DMS53 treated with DMSO at 0.1 percent for 48 hours (cell line): ENCODE results near the gene RLF.

Experiments
- DNase-seq: peaks from one replicate; lab custom pipeline; 2025; ENCODE audit not compliant: unreplicated experiment; lab: John Stamatoyannopoulos, UW

RLF gene

DNA sequence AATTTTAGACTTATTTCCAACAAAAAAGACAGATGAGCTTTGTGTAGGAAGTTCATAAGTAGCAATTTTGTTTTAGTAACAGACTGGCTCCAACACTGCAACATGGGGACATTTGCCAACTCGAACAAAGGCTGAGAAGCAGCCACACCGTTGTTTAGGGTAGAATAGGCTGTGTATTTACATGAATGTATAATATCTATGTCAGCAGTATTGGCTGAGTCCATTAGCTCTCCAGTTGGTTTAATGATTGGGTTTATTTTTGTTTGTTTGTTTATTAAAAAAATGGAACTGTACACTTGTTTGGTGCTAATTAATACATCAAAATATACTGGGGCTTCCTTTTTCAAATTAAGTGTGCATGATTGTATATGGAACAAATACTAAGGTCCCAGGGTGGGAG lies 79.2 kb downstream of the RLF start:
- DNase-seq, result no peak

GRCh38 chr1:40241362-40241761 lies 80.2 kb downstream of the RLF start:
- DNase-seq, result no peak

DNA sequence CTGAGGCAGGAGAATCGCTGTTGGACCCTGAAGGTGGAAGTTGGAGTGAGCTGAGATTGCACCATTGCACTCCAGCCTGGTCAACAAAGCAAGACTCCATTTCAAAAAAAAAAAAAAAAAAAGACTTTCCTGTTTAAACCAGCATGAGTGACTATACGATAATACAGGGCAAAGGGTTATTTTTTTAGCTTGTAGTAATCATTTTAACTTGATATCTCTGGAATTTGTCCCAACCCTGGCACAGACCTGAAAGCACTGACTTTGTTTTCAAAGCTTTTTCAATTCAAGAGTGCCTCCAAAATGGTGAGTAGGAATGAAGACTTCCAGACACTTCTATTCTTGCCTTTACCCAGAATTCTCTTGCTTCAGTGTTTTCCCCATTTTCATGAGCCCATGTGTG lies 82.2 kb downstream of the RLF start:
- no peak for DNase-seq

GRCh38 chr1:40244138-40244744 lies 83.1 kb downstream of the RLF start:
- DNase-seq, result no peak

- no peak for DNase-seq
These were observed 84.5 kb downstream of the RLF start for GRCh38 chr1:40245686-40246085.

DNA sequence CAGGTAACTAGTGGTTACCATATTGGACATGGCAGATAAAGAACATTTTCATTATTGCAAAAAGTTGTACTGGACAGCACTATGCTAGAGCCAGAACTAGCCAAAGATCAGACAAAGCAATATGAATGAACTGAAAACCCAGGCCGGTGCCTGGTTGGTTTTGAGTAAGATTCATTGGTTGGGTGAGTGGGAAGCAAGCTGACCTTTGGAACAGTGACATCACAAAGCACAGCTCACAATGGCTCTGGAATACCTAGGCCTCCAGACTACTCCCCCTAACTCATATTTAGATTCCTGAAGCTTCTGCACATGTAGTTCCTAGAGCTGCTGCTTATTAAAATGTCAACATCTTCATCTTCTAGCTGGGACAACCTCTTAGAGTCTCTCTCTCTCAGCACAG lies 86.5 kb downstream of the RLF start, which contains the start of gene TMCO2:
TSS of gene TMCO2 (plus strand) at position 283 of the 400 bp plus-strand sequence. CDS start at position 340, 57 bp downstream.
- DNase-seq, result peak; percentile 17

DNA sequence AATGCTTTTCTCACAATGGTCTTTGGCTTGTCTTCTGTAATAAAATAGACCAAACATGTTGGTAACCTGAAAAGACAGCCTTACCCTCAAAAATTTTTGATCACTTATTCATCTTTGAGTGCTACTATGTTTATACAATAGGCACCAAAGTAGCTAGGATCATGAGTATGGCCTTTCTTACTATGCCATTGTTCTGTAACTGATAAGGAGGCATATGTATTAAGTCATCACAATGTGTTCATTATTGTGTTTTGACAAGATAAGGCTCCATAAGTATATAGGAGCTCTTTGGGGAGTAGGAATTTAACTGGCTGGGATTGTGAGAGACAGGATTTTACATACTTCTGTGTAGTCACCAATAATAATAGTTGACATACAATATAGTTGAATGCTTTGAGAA lies 87.2 kb downstream of the RLF start:
- no peak for DNase-seq

GRCh38 chr1:40251456-40251855 lies 90.3 kb downstream of the RLF start:
- DNase-seq, result no peak

DNA sequence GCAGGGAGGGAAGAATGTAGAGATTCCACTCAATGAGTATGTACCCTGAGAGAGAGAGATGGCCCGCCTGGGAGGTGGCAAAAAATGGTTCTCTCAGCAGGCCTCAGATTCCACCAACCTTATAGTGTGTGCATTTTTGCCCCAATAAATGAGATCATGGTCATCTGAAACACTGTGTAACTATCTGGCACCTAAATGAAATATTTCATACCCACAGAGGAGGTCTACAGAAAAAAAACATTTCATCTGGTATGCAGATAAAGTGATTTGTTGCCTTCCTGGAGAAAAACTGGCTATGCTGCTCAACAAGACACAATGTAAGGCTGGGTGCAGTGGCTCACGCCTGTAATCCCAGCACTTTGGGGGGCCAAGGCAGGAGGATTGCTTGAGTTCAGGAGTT lies 91.4 kb downstream of the RLF start:
- DNase-seq, result no peak

DNA sequence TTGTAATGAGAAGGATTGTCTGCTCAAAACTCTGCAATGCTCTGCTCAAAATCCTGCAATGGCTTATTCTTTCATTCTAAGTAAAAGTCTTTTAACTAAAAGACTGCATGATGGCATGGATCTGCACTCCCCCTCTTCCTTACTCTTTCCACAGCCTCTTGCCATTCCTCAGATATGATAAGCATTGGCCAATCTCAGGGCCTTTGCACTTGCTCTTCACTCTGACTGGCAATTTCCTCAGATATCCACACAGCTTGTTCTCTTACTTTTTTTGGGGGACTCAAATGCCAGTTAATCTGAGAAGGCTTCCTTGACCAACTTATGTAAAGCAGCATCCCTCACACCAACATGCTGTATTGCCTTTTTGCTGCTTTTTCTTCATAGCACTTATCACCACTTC lies 94.0 kb downstream of the RLF start:
- DNase-seq, result no peak

DNA sequence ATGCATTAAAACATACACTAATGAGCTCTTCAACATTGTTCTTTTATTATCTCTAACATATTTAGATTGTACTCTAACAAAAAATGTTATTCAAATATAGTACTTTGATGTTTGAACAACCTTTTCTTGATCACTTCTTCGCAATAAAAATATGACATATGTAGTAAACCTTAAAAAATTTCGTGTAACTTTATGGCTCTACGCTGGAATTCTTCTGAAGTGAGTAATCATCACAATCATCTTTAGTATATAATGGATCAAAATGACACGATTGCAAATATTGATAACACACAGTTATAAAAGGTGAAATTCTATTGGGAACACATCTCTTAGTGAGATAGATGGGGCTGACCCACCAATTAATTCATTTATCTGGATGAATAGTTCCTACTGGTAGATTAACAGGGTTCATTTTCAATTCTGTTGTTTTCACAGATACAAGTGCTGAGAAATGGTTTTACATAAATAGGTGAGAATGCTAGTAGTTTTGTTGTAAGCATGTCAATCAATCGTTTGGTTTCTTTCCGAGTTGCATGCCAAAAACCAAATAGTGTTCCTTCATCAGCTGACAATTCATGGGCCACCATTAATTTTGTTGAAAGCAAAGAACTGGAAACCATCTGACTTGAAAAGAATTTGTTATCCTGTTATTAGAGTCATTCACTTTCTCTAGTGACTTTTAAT lies 95.4 kb downstream of the RLF start:
- DNase-seq, result no peak

DNA sequence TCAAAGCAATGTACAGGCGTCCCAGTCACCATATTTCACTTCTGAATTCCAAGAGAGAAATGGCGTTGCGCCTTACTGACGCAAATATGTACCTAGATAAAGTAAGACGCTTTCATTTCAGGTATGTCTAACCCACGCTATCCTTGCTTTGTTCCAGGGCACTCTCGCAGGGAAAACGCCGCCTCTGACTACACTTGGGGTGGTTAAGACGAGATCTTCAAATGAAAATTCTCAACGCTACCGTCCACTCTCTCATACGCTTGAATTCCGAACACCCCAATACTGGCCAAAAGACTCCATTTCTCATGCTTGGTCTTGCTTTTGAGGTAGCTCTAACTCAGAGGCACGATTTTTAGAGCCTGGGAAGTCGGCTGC lies 96.1 kb downstream of the RLF start:
- peak; percentile 59 for DNase-seq

DNA sequence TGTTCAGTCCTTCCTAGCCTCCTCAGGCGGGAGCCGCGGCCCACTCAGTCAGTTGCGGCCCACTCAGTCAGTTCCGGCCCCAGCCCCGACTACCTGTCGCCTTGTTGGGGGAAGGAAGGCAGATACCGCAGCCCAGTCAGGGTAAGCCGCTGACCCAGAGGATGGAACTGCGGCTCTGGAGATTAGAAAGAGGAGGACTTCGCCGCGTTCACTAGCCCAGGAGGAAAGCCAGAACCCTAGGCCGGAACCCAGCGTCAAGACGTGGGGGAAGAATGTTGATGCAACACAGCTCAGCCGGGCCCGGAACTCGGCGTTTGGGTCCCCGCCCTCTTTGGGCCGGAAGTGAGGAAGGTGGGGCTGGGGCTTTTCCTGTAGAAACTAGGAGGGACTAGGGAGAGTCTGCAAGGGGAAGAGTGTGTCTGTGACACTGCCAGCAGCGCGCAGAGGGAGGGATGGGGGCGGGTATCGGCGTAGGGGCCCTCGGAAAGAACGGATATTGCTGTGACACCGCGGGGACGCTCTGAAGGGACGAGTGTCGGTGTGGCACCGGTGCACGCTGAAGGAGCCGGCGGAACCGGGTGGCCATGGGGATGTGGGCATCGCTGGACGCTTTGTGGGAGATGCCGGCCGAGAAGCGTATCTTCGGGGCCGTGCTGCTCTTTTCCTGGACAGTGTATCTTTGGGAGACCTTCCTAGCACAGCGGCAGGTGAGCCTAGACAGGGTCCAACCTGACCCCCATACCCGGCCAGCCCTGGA lies 96.7 kb downstream of the RLF start, which contains the start of gene ZMPSTE24:
TSS of gene ZMPSTE24 (plus strand) at position 549 of the 757 bp plus-strand sequence. CDS start at position 585, 36 bp downstream.
- DNase-seq, result peak; percentile 91

DNA sequence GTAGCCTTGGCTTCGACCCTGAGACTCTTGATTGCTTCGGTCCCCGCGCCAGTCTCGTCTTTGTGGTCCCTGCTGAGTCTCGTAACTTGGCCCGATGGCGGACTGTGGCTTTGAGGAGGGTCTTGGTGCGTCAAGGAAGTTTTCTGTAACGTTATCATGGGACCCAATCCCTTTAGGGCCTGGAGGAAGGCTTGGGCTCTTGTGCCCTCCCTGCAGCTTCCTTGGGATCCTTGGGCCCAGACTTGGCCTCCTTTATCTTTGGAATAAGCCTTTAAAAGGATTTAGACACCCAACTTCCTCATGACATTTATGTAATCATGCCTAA lies 97.2 kb downstream of the RLF start:
- no peak for DNase-seq

DNA sequence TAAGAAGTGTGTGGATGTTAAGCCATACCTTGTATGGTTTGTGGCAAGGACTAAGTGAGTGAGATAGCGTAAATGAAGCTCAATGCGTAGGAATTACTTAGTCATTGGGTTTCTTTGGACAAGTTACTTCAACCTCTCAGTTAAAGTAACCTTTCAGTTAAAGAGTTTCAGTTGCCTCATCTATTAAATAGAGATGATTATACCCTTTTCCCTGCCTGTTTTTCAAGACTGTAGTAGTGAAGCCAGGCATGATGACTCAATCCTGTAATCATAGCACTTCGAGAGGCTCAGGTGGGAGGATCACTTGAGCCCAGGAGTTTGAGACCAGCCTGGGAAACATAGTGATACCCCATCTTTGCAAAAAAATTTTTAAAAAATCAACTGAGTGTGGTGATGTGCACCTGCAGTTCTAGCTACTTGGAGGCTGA lies 103.2 kb downstream of the RLF start:
- DNase-seq, result no peak

DNA sequence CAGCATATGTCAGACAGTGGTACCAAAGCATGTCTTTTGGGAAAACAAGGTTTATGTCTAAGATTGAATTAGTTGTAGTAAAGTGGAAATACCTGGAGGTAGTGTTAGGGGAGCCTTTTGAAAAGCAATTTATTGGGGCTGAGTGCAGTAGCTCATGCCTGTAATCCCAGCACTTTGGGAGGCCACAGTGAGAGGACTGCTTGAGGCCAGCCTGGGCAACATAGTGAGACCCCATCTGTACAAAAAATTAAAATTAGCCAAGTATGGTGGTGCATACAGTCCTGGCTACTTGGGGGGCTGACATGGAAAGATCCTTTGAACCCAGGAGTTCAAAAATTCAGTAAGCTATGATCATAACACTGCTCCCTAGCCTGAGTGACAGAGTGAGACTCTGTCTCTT lies 104.1 kb downstream of the RLF start:
- DNase-seq, result no peak

DNA sequence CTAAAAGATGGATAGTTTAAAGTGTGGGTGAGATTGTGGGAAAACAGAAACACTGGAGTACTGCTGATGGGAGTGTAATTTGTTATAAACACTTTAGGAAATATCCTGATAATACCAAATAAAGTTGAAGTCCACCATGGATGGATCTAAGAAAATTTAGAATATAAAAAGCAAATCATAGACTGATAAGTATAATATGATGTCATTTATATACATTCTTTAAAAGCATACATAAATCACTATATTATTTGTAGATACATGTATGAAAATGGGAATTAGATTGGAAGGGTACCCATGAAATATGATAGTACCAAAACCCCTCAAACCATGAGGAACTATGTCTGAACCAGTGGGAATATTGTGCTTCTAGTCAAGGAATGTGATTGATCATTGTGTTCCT lies 104.7 kb downstream of the RLF start:
- DNase-seq, result no peak

DNA sequence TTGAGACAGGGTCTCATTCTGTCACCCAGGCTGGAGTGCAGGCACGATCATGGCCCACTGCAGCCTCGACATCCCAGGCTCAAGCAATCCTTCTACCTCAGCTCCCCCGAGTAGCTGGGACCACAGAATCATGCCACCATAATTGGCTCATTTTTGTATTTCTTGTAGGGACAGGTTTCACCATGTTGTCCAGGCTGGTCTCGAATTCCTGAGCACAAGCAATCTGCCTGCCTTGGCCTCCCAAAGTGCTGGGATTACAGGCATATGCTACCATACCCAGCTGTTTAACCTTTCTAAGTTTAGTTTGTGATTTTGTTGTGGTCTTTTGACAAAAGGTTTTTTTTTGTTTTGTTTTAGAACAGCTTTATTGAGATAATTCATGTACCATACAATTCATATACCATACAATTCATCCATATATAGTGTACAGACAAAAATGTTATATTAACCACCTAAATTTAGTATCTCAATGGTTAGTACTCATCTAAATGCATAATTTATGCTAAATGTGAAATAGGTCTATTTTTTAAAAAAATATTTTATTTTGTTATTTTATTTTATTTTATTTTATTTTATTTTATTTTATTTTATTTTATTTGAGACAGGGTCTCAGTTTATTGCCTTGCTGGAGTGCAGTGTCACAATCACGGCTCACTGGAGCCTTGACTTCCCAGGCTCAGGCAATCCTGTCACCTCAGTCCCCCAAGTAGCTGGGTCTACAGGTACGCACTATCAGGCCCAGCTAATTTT lies 105.8 kb downstream of the RLF start:
- no peak for DNase-seq

GRCh38 chr1:40267767-40268187 lies 106.6 kb downstream of the RLF start:
- no peak for DNase-seq

GRCh38 chr1:40268211-40268610 lies 107.0 kb downstream of the RLF start:
- DNase-seq, result no peak

- DNase-seq, result no peak
These were observed 109.1 kb downstream of the RLF start for GRCh38 chr1:40270152-40270834.
